ENCODE results near the gene ZNF771.

Gene ZNF771

GRCh38 chr16:30375864-30376263 lies 31.5 kb upstream of the ZNF771 start:
- peaks cover 17% of the 10 kb centered on the region for H3K4me1 ChIP-seq (ENCODE audit: control insufficient read depth, insufficient read depth, low read length, poor library complexity, severe bottlenecking)
- WGBS, 2 experiments (ENCODE audit: insufficient coverage in 2 of 2): 84 to 90% methylated on average over 2 to 4 of the region's 8 CpGs
- no peak overlapping the region for H3K4me3 ChIP-seq (ENCODE audit: extremely low read depth, insufficient read depth, low read length, poor library complexity, severe bottlenecking)
- no peak overlapping the region for H3K27ac ChIP-seq (ENCODE audit: low read depth, low read length, severe bottlenecking)
- H3K9me3 ChIP-seq (ENCODE audit: control insufficient read depth, low read length): no peaks in the 10 kb centered on the region
- peaks cover 8% of the 10 kb centered on the region for H3K36me3 ChIP-seq (ENCODE audit: control insufficient read depth, insufficient read depth, low read length)

GRCh38 chr16:30376461-30376902 lies 30.9 kb upstream of the ZNF771 start:
- peaks cover 8% of the 10 kb centered on the region for H3K36me3 ChIP-seq (ENCODE audit: control insufficient read depth, insufficient read depth, low read length)
- H3K4me3 ChIP-seq (ENCODE audit: extremely low read depth, insufficient read depth, low read length, poor library complexity, severe bottlenecking): no peak overlapping the region
- WGBS, 2 experiments (ENCODE audit: insufficient coverage in 2 of 2): 93 to 100% methylated on average over 3 to 6 of the region's 8 CpGs
- peaks cover 21% of the 10 kb centered on the region for H3K4me1 ChIP-seq (ENCODE audit: control insufficient read depth, insufficient read depth, low read length, poor library complexity, severe bottlenecking)
- H3K9me3 ChIP-seq (ENCODE audit: control insufficient read depth, low read length): no peaks in the 10 kb centered on the region
- peak overlapping the region; percentile 49 for H3K27ac ChIP-seq (ENCODE audit: low read depth, low read length, severe bottlenecking)

- Histone ChIP-seq H3K27ac (ENCODE audit: low read depth, low read length, severe bottlenecking) (peak overlapping the region; percentile 100), H3K36me3 (ENCODE audit: control insufficient read depth, insufficient read depth, low read length) (peaks cover 8% of the 10 kb centered on the region), H3K9me3 (ENCODE audit: control insufficient read depth, low read length) (no peaks in the 10 kb centered on the region), H3K4me1 (ENCODE audit: control insufficient read depth, insufficient read depth, low read length, poor library complexity, severe bottlenecking) (peaks cover 22% of the 10 kb centered on the region), H3K4me3 (ENCODE audit: extremely low read depth, insufficient read depth, low read length, poor library complexity, severe bottlenecking) (peak overlapping the region; percentile 72)
- WGBS, 2 experiments (ENCODE audit: insufficient coverage in 2 of 2): 66 to 75% methylated on average over 11 to 27 of the region's 29 CpGs
Observed at GRCh38 chr16:30377050-30377811, 30.2 kb upstream of the ZNF771 start.

DNA sequence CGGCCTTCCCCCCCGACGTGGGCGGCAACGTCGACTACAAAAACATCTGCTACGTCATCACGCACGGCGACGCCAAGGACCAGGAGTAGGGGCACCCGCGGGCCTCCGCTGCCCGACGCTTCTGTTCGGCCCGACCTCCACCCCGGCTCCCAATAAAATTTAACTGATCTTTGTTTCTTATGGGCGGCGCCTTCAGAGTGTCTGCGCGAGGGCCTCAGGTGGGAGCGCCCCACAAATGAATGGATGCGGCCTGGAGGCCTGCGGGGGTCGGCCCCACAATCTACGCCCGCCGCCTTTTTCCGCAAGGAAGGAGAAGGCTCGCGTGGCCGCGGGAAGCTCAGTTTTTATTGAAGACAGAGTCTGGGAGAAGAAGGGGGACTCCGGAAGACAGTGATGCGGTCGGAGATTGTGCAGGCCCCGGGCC lies 29.6 kb upstream of the ZNF771 start:
- Histone ChIP-seq H3K4me3 (ENCODE audit: extremely low read depth, insufficient read depth, low read length, poor library complexity, severe bottlenecking) (peak overlapping the region; percentile 72), H3K27ac (ENCODE audit: low read depth, low read length, severe bottlenecking) (peak overlapping the region; percentile 100), H3K4me1 (ENCODE audit: control insufficient read depth, insufficient read depth, low read length, poor library complexity, severe bottlenecking) (peaks cover 22% of the 10 kb centered on the region), H3K9me3 (ENCODE audit: control insufficient read depth, low read length) (no peaks in the 10 kb centered on the region), H3K36me3 (ENCODE audit: control insufficient read depth, insufficient read depth, low read length) (peaks cover 8% of the 10 kb centered on the region)
- WGBS, 2 experiments (ENCODE audit: insufficient coverage in 2 of 2): 2 to 3% methylated on average over 21 to 35 of the region's 39 CpGs

- H3K4me1 ChIP-seq (ENCODE audit: control insufficient read depth, insufficient read depth, low read length, poor library complexity, severe bottlenecking): peaks cover 22% of the 10 kb centered on the region
Observed at GRCh38 chr16:30378236-30379157, 28.9 kb upstream of the ZNF771 start.

GRCh38 chr16:30379158-30379783 lies 28.1 kb upstream of the ZNF771 start:
- peaks cover 8% of the 10 kb centered on the region for H3K36me3 ChIP-seq (ENCODE audit: control insufficient read depth, insufficient read depth, low read length)
- H3K9me3 ChIP-seq (ENCODE audit: control insufficient read depth, low read length): no peaks in the 10 kb centered on the region
- peak overlapping the region; percentile 72 for H3K4me3 ChIP-seq (ENCODE audit: extremely low read depth, insufficient read depth, low read length, poor library complexity, severe bottlenecking)
- peaks cover 22% of the 10 kb centered on the region for H3K4me1 ChIP-seq (ENCODE audit: control insufficient read depth, insufficient read depth, low read length, poor library complexity, severe bottlenecking)
- peak overlapping the region; percentile 20 for H3K27ac ChIP-seq (ENCODE audit: low read depth, low read length, severe bottlenecking)
- 8 to 21% methylated on average over 18 to 24 of the region's 27 CpGs for WGBS, 2 experiments (ENCODE audit: insufficient coverage in 2 of 2)

More at GRCh38 chr16:30378236-30379157, 28.9 kb upstream of the ZNF771 start:
- Histone ChIP-seq H3K9me3 (ENCODE audit: control insufficient read depth, low read length) (no peaks in the 10 kb centered on the region), H3K36me3 (ENCODE audit: control insufficient read depth, insufficient read depth, low read length) (peaks cover 8% of the 10 kb centered on the region), H3K4me3 (ENCODE audit: extremely low read depth, insufficient read depth, low read length, poor library complexity, severe bottlenecking) (peak overlapping the region; percentile 72), H3K27ac (ENCODE audit: low read depth, low read length, severe bottlenecking) (peak overlapping the region; percentile 100)
- 0% methylated on average over 54 to 61 of the region's 67 CpGs for WGBS, 2 experiments (ENCODE audit: insufficient coverage in 2 of 2)

DNA sequence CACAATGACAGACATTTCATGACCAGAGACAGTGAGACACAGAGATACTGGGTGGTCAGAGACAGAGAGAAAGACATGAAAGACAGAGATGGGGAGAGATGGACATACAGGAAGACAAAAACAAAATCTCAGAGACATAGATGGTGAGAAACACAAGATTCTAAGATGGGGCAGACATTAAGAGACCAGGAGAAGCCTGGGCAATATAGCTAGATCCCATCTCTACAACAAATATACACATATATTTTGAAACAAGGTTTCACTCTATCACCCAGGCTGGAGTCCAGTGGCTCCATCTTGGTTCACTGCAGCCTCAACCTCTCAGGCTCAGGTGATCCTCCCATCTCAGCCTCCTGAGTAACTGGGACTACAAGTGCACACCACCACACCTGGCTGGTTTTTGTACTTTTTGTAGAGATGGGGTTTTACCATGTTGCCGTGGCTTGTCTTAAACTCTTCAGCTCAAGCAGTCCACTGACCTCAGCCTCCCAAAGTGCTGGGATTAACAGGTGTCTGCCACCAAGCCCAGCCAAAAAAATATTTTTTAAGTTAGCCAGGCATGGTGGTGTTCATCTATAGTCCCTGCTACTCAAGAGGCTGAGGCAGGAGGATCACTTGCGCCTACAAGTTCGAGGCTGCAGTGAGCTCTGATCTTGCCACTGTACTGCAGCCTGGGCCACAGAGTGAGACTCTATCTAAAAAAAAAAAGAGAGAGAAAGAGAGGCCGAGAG lies 27.2 kb upstream of the ZNF771 start:
- H3K9me3 ChIP-seq (ENCODE audit: control insufficient read depth, low read length): no peaks in the 10 kb centered on the region
- H3K4me1 ChIP-seq (ENCODE audit: control insufficient read depth, insufficient read depth, low read length, poor library complexity, severe bottlenecking): peaks cover 22% of the 10 kb centered on the region
- no peak overlapping the region for H3K4me3 ChIP-seq (ENCODE audit: extremely low read depth, insufficient read depth, low read length, poor library complexity, severe bottlenecking)
- no peak overlapping the region for H3K27ac ChIP-seq (ENCODE audit: low read depth, low read length, severe bottlenecking)
- H3K36me3 ChIP-seq (ENCODE audit: control insufficient read depth, insufficient read depth, low read length): peaks cover 8% of the 10 kb centered on the region
- 96 to 100% methylated on average over 2 to 3 of the region's 4 CpGs for WGBS, 2 experiments (ENCODE audit: insufficient coverage in 2 of 2)

DNA sequence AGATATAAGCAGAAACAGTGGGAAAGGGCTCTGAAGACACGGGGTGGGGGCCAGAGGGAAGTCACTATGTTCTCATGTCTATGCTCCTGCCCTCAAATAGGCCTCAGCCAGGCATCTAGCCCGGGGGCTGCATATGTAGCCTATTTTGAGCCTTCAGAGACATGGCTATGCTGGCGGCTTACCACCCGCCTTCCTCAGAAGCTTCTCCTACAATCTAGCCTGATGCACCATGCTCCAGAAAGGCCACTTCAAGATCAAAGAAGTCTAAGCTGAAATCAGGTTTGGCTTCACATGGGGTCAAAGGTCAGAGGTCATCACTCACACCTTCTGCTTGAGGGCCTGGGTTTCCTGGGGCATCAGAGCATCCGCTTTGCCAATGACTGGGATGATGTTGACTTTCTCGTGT lies 26.6 kb upstream of the ZNF771 start:
- Histone ChIP-seq H3K4me1 (ENCODE audit: control insufficient read depth, insufficient read depth, low read length, poor library complexity, severe bottlenecking) (peaks cover 19% of the 10 kb centered on the region), H3K27ac (ENCODE audit: low read depth, low read length, severe bottlenecking) (no peak overlapping the region), H3K4me3 (ENCODE audit: extremely low read depth, insufficient read depth, low read length, poor library complexity, severe bottlenecking) (no peak overlapping the region), H3K9me3 (ENCODE audit: control insufficient read depth, low read length) (no peaks in the 10 kb centered on the region), H3K36me3 (ENCODE audit: control insufficient read depth, insufficient read depth, low read length) (peaks cover 8% of the 10 kb centered on the region)
- WGBS, 2 experiments (ENCODE audit: insufficient coverage in 2 of 2): 96 to 98% methylated on average over 4 to 6 of the region's 6 CpGs

DNA sequence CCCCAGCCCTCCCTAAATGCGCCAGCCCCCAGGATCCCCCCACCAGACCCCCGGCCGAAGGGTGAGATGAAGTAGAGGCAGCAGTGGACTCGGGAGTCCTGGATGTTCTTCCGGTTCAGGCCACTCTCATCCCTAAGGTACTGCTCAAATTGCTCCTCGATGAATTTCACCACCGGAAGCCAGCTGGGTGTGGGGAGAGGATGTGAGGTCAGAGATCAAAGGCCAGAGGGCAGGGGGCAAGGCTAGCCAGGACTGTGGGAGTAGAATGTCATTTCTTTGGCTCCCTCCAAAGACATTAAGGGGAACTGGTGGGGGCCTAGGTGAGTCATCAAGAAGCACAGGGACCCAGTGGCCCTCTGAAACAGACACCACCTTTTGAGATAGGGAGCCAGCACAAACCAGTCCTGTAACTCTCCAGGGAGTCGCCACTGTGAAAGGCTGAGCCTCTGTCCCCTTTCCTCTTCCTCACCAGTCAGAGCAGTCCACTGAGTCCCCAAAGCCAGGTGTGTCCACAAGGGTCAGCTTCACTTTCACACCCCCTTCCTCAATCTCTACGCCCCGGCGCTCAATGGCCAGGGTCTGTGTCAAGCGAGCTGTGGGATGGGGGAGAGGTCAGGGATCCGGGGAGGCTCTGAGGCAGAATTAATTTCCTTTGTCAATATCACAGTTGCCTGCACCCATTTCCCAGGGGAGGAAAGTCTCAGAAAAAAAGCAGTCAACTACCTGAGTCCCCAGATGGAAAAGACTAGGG lies 25.9 kb upstream of the ZNF771 start:
- H3K27ac ChIP-seq (ENCODE audit: low read depth, low read length, severe bottlenecking): peak overlapping the region; percentile 10
- WGBS, 2 experiments (ENCODE audit: insufficient coverage in 2 of 2): 69 to 88% methylated on average over 3 to 5 of the region's 13 CpGs
- no peak overlapping the region for H3K4me3 ChIP-seq (ENCODE audit: extremely low read depth, insufficient read depth, low read length, poor library complexity, severe bottlenecking)

More for the DNA sequence above, 25.9 kb upstream of the ZNF771 start:
- peaks cover 8% of the 10 kb centered on the region for H3K36me3 ChIP-seq (ENCODE audit: control insufficient read depth, insufficient read depth, low read length)
- peaks cover 15% of the 10 kb centered on the region for H3K4me1 ChIP-seq (ENCODE audit: control insufficient read depth, insufficient read depth, low read length, poor library complexity, severe bottlenecking)
- no peaks in the 10 kb centered on the region for H3K9me3 ChIP-seq (ENCODE audit: control insufficient read depth, low read length)

All from mesodermal cell (in vitro differentiated cells).